CD4-positive, CD25-positive, alpha-beta regulatory T cell (primary cell): ENCODE measurements around the gene ATP9B. TPM values are rescaled to one million over a fixed set of nuclear protein-coding genes. Genes with fewer than 3 reads are reported as not detected.

Experiments
- ATAC-seq, 2 donors: fragments of 150-1000 bp; cut with Tn5 transposase; one replicate each; pipeline ENCODE4 v1.10.0; 2021; ENCODE audit warnings: low read depth in 2 of 2, moderate number of reproducible peaks in 2 of 2, moderate library complexity in 1 of 2
- DNase-seq, 3 donors: peaks; one replicate each; pipeline versions ENCODE4 v3.0.0 to v3.0.0-alpha.2; 2012 to 2022; ENCODE audit warnings: mixed read lengths in 1 of 3
- H3K27ac ChIP-seq: one replicate; pipeline ENCODE4 v1.7.0; 2013; ENCODE audit warnings: mild to moderate bottlenecking, low read length; ENCODE audit not compliant: insufficient read depth, poor library complexity, severe bottlenecking
- H3K27me3 ChIP-seq: one replicate; pipeline ENCODE4 v1.7.0; 2013; ENCODE audit warnings: low read length; ENCODE audit not compliant: control insufficient read depth, insufficient read depth
- H3K36me3 ChIP-seq: one replicate; pipeline ENCODE4 v1.7.0; 2013; ENCODE audit warnings: mild to moderate bottlenecking, low read length, moderate library complexity; ENCODE audit not compliant: control insufficient read depth, insufficient read depth
- H3K4me1 ChIP-seq: 2 replicates; pipeline ENCODE4 v1.7.0; 2013; ENCODE audit warnings: mild to moderate bottlenecking, low read length; ENCODE audit not compliant: insufficient read depth, control insufficient read depth, poor library complexity, severe bottlenecking
- H3K4me3 ChIP-seq: one replicate; pipeline ENCODE4 v1.7.0; 2013; ENCODE audit warnings: low read depth, mild to moderate bottlenecking, low read length, moderate library complexity
- H3K9me3 ChIP-seq, 2 experiments: 1 replicate in 1 of 2; 2 replicates in 1 of 2; pipeline ENCODE4 v1.7.0; 2013; ENCODE audit warnings: low read length in 2 of 2, mild to moderate bottlenecking in 1 of 2, moderate library complexity in 1 of 2; ENCODE audit not compliant: control insufficient read depth in 2 of 2
- H3K27ac Mint-ChIP-seq, 3 donors: one replicate each; pipeline ENCODE4 v1.8.0; 2020 to 2022; ENCODE audit warnings: mild to moderate bottlenecking in 3 of 3, mixed read lengths in 3 of 3, moderate library complexity in 2 of 3
- H3K27me3 Mint-ChIP-seq: one replicate; pipeline ENCODE4 v1.8.0; 2022; ENCODE audit warnings: mild to moderate bottlenecking, mixed read lengths
- H3K36me3 Mint-ChIP-seq: one replicate; pipeline ENCODE4 v1.8.0; 2020; ENCODE audit warnings: mixed read lengths
- H3K4me1 Mint-ChIP-seq, 4 donors: one replicate each; pipeline ENCODE4 v1.8.0; 2020 to 2022; ENCODE audit warnings: mixed read lengths in 4 of 4, mild to moderate bottlenecking in 1 of 4
- H3K4me3 Mint-ChIP-seq, 4 donors: one replicate each; pipeline ENCODE4 v1.8.0; 2020 to 2022; ENCODE audit warnings: mild to moderate bottlenecking in 4 of 4, mixed read lengths in 4 of 4, moderate library complexity in 3 of 4
- H3K9me3 Mint-ChIP-seq, 7 donors: one replicate each; pipeline ENCODE4 v1.8.0; 2020 to 2022; ENCODE audit warnings: mixed read lengths in 7 of 7, mild to moderate bottlenecking in 3 of 7, moderate library complexity in 2 of 7
- polyA plus RNA-seq, 4 donors: library from polyadenylated mRNA; unstranded; fragments of 300-500 nt; fragmentation: Illumina TruSeq; gene quantifications; one replicate each; pipeline ENCODE4 v1.2.3, GENCODE V29; 2021
- total RNA-seq: library from RNA; stranded (reverse); gene quantifications from one replicate; pipeline ENCODE4 v1.2.3, GENCODE V29; 2022

Gene ATP9B
- total and polyA plus RNA-seq, 5 donors from 2014 or later = 14.1 to 75.3 (median 17.6) TPM

GRCh38 chr18:79299272-79299671 lies 230.1 kb downstream of the ATP9B start:
- Histone ChIP-seq H3K4me3 (no peak overlapping the region), H3K27me3 (no peaks in the 10 kb centered on the region), H3K4me1 (no peaks in the 10 kb centered on the region), H3K36me3 (peaks cover 23% of the 10 kb centered on the region), H3K9me3 (no peaks in the 10 kb centered on the region), H3K27ac (no peak overlapping the region)
- peaks cover 39% of the 10 kb centered on the region for H3K36me3 Mint-ChIP-seq
- H3K4me3 Mint-ChIP-seq = no peak overlapping the region
- DNase-seq (no peak), ATAC-seq (no peak)
- H3K27me3 Mint-ChIP-seq = no peaks in the 10 kb centered on the region
- peak overlapping the region in 1 of 3 donors; percentile 49 for H3K27ac Mint-ChIP-seq
- peaks cover 0 to 5% (median 2%) of the 10 kb centered on the region in 4 donors for H3K4me1 Mint-ChIP-seq
- H3K9me3 Mint-ChIP-seq = peaks cover 0 to 1% (median 0%) of the 10 kb centered on the region in 7 donors

- DNase-seq (no peak), ATAC-seq (no peak)
- Mint-ChIP-seq H3K36me3 (peaks cover 39% of the 10 kb centered on the region), H3K4me1 (peaks cover 0 to 5% (median 2%) of the 10 kb centered on the region in 4 donors), H3K4me3 (no peak overlapping the region), H3K27ac (no peak overlapping the region), H3K27me3 (no peaks in the 10 kb centered on the region), H3K9me3 (peaks cover 0 to 1% (median 0%) of the 10 kb centered on the region in 7 donors)
- H3K36me3 ChIP-seq = peaks cover 25% of the 10 kb centered on the region
- H3K4me1 ChIP-seq = no peaks in the 10 kb centered on the region
- H3K27ac ChIP-seq = no peak overlapping the region
- no peak overlapping the region for H3K4me3 ChIP-seq
- no peaks in the 10 kb centered on the region for H3K27me3 ChIP-seq
- H3K9me3 ChIP-seq = no peaks in the 10 kb centered on the region
These were observed 230.5 kb downstream of the ATP9B start for GRCh38 chr18:79299711-79300110.

- peaks cover 30% of the 10 kb centered on the region for H3K36me3 ChIP-seq
- no peaks in the 10 kb centered on the region for H3K9me3 ChIP-seq
- no peak overlapping the region for H3K4me3 ChIP-seq
- DNase-seq (no peak), ATAC-seq (no peak)
- peak overlapping the region in 1 of 3 donors; percentile 60 for H3K27ac Mint-ChIP-seq
- peaks cover 0 to 5% (median 2%) of the 10 kb centered on the region in 4 donors for H3K4me1 Mint-ChIP-seq
- H3K27me3 ChIP-seq = no peaks in the 10 kb centered on the region
- no peak overlapping the region for H3K27ac ChIP-seq
- H3K9me3 Mint-ChIP-seq = peaks cover 0 to 1% (median 0%) of the 10 kb centered on the region in 7 donors
- peaks cover 41% of the 10 kb centered on the region for H3K36me3 Mint-ChIP-seq
- no peaks in the 10 kb centered on the region for H3K4me1 ChIP-seq
- no peak overlapping the region for H3K4me3 Mint-ChIP-seq
- H3K27me3 Mint-ChIP-seq = no peaks in the 10 kb centered on the region
These were observed 231.2 kb downstream of the ATP9B start for GRCh38 chr18:79300413-79300812.

GRCh38 chr18:79302120-79302519 lies 232.9 kb downstream of the ATP9B start:
- no peak overlapping the region for H3K27ac ChIP-seq
- peaks cover 0 to 4% (median 1%) of the 10 kb centered on the region in 4 donors for H3K4me1 Mint-ChIP-seq
- H3K4me3 ChIP-seq = no peak overlapping the region
- H3K4me3 Mint-ChIP-seq = no peak overlapping the region
- no peak overlapping the region for H3K27ac Mint-ChIP-seq
- H3K36me3 ChIP-seq = peaks cover 41% of the 10 kb centered on the region
- DNase-seq = no peak
- H3K27me3 Mint-ChIP-seq = no peaks in the 10 kb centered on the region
- peaks cover 0 to 1% (median 0%) of the 10 kb centered on the region in 7 donors for H3K9me3 Mint-ChIP-seq
- peaks cover 45% of the 10 kb centered on the region for H3K36me3 Mint-ChIP-seq
- no peaks in the 10 kb centered on the region for H3K9me3 ChIP-seq
- H3K27me3 ChIP-seq = no peaks in the 10 kb centered on the region
- H3K4me1 ChIP-seq = no peaks in the 10 kb centered on the region
- ATAC-seq = no peak

GRCh38 chr18:79305911-79306310 lies 236.7 kb downstream of the ATP9B start:
- H3K4me3 ChIP-seq = no peak overlapping the region
- Mint-ChIP-seq H3K4me1 (peaks cover 0 to 6% (median 3%) of the 10 kb centered on the region in 4 donors), H3K27me3 (no peaks in the 10 kb centered on the region), H3K9me3 (peaks cover 0 to 1% (median 0%) of the 10 kb centered on the region in 7 donors), H3K36me3 (peaks cover 47% of the 10 kb centered on the region), H3K27ac (no peak overlapping the region), H3K4me3 (no peak overlapping the region)
- no peaks in the 10 kb centered on the region for H3K27me3 ChIP-seq
- H3K4me1 ChIP-seq = no peaks in the 10 kb centered on the region
- no peaks in the 10 kb centered on the region for H3K9me3 ChIP-seq
- peaks cover 45% of the 10 kb centered on the region for H3K36me3 ChIP-seq
- no peak for ATAC-seq
- DNase-seq = no peak
- no peak overlapping the region for H3K27ac ChIP-seq

- Mint-ChIP-seq H3K27me3 (no peaks in the 10 kb centered on the region), H3K4me1 (peaks cover 0 to 6% (median 3%) of the 10 kb centered on the region in 4 donors), H3K27ac (peak overlapping the region in 1 of 3 donors; percentile 18), H3K36me3 (peaks cover 60% of the 10 kb centered on the region), H3K9me3 (peaks cover 0 to 4% (median 0%) of the 10 kb centered on the region in 7 donors), H3K4me3 (peak overlapping the region in 1 of 4 donors; percentile 2)
- Histone ChIP-seq H3K27ac (no peak overlapping the region), H3K36me3 (peaks cover 38% of the 10 kb centered on the region), H3K4me1 (no peaks in the 10 kb centered on the region), H3K4me3 (no peak overlapping the region), H3K27me3 (no peaks in the 10 kb centered on the region), H3K9me3 (no peaks in the 10 kb centered on the region)
- ATAC-seq (no peak), DNase-seq (no peak)
These were observed 240.6 kb downstream of the ATP9B start for GRCh38 chr18:79309614-79310358.

GRCh38 chr18:79314838-79315388 lies 245.7 kb downstream of the ATP9B start:
- H3K36me3 Mint-ChIP-seq = peaks cover 55% of the 10 kb centered on the region
- H3K4me3 Mint-ChIP-seq = no peak overlapping the region
- no peak overlapping the region for H3K27ac ChIP-seq
- no peak for ATAC-seq
- H3K27me3 Mint-ChIP-seq = no peaks in the 10 kb centered on the region
- peaks cover 0 to 3% of the 10 kb centered on the region in 2 experiments for H3K9me3 ChIP-seq
- H3K9me3 Mint-ChIP-seq = peaks cover 0 to 8% (median 1%) of the 10 kb centered on the region in 7 donors
- H3K4me1 ChIP-seq = peaks cover 7% of the 10 kb centered on the region
- H3K27me3 ChIP-seq = no peaks in the 10 kb centered on the region
- H3K4me3 ChIP-seq = no peak overlapping the region
- peaks cover 19 to 22% (median 21%) of the 10 kb centered on the region in 4 donors for H3K4me1 Mint-ChIP-seq
- H3K36me3 ChIP-seq = peaks cover 32% of the 10 kb centered on the region
- H3K27ac Mint-ChIP-seq = no peak overlapping the region
- no peak for DNase-seq
